Cardiac fibroblast (primary cell): ENCODE data around the gene R3HDM2.
A peak's percentile ranks its signal among the peaks of the same experiment; 100 is the strongest.

ENCODE experiments used
- DNase-seq, 2 donors: peaks; one replicate each; pipeline versions ENCODE4 v3.0.0 to v3.0.0-alpha.2; 2010; ENCODE audit warnings: low read depth in 2 of 2
- H3K4me3 ChIP-seq, 2 donors: replicated peaks in 1 of 2; 1 replicate in 1 of 2; 2 replicates in 1 of 2; pipeline ENCODE4 v1.5.1; 2011; ENCODE audit warnings: low read depth in 2 of 2, low read length in 2 of 2, mild to moderate bottlenecking in 2 of 2, moderate library complexity in 1 of 2
- TF ChIP-seq, protein P1 (sequence below): IDR thresholded peaks from one replicate; pipeline ENCODE4 v1.5.1; 2011; ENCODE audit warnings: low read depth, mild to moderate bottlenecking, low read length, inconsistent platforms

Gene R3HDM2

DNA sequence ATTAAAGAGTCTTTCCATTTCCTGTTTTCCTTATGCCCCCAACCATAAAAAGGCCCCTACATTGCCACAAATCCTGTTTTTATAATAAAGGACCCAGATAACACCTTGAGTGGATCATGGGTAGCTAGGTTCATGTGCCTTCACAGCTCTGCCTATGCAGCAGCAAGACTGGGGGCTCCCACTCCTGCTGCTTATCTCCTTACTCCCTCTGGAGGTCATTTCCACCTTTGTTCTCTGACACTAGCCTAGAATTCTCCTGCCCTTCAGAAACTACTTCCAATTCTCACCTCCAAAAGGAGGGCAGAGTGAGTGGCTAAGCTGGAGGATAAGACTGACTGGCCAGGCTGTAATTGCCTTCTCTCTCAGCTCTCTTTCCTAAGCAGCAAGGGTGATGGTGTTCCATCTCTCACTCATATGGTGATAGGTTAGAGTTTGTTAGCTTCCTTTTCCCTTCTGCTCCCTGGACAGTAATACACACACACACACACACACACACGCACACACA is 159.8 kb downstream of the R3HDM2 start:
- TF ChIP-seq, protein P1, sequence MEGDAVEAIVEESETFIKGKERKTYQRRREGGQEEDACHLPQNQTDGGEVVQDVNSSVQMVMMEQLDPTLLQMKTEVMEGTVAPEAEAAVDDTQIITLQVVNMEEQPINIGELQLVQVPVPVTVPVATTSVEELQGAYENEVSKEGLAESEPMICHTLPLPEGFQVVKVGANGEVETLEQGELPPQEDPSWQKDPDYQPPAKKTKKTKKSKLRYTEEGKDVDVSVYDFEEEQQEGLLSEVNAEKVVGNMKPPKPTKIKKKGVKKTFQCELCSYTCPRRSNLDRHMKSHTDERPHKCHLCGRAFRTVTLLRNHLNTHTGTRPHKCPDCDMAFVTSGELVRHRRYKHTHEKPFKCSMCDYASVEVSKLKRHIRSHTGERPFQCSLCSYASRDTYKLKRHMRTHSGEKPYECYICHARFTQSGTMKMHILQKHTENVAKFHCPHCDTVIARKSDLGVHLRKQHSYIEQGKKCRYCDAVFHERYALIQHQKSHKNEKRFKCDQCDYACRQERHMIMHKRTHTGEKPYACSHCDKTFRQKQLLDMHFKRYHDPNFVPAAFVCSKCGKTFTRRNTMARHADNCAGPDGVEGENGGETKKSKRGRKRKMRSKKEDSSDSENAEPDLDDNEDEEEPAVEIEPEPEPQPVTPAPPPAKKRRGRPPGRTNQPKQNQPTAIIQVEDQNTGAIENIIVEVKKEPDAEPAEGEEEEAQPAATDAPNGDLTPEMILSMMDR = no peak
- no peak overlapping the region for H3K4me3 ChIP-seq
- DNase-seq = peak in 1 of 2 donors; percentile 19

- DNase-seq = peak in 1 of 2 donors; percentile 11
- no peak overlapping the region for H3K4me3 ChIP-seq
These were observed 162.6 kb downstream of the R3HDM2 start for GRCh38 chr12:57268264-57268663.

DNA sequence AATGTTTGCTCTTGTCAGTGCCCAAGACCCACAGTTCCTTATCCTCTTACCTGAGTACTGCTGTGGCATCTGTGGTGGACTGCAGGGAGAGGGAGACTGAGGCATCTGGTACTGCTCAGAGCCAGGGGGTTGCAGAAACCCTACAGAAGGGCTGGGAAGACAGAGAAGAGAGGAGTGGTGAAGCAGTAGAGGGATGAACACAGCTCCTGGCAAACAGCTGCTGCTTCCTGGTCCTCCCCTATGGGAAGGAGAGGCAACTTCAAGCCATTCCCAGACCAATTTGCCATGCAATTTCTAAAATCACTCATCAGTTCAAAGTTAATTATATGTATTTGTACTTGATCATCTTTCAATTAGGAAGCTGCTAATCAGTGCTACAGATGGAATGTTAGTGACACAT is 164.2 kb downstream of the R3HDM2 start:
- TF ChIP-seq, protein P1 = no peak
- H3K4me3 ChIP-seq = no peak overlapping the region
- no peak for DNase-seq

More at GRCh38 chr12:57268264-57268663, 162.6 kb downstream of the R3HDM2 start:
- TF ChIP-seq, protein P1 = no peak

DNA sequence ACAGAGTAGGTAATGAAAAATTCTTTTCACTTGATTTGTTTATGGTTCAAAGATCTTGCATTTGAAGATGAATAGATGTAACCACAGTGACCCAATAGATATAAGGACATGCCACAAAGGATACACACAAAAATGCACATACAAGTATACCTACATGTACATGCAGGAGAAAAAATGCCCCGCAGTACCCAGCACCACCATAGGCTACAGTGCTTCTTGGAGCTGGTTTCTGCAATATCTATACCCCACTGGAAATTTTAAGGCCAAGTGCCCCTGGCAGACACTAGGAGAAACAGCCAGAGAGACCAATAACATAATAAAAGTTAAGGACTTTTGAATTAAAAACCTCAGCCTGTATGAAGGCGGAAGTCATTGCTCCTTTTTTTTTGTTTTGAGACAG is 167.7 kb downstream of the R3HDM2 start:
- no peak overlapping the region for H3K4me3 ChIP-seq
- no peak for DNase-seq
- TF ChIP-seq, protein P1 = no peak

GRCh38 chr12:57262126-57262822 is 168.6 kb downstream of the R3HDM2 start:
- H3K4me3 ChIP-seq = no peak overlapping the region
- DNase-seq = no peak
- TF ChIP-seq, protein P1 = no peak

DNA sequence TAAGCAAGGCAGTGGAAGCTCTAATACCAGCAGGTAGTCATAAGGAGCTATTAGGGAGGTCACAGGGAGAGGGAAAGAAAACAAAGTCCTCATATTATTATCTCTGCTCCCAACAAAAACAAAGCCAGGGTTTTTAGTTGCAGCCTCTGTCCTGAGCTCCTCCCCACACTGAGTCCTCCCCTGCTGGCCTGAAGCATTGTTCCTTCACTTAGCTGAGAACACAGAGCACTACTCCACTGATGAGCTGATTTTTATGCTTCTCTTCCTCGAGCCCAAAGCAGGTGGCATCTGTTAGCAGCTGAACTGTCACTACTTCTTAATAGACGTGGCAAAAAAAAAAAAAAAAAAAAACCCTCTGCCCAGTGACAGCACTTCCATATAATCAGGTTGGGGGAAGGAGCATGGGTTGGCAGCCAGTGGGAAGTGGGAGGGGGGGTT is 169.4 kb downstream of the R3HDM2 start:
- TF ChIP-seq, protein P1 = no peak
- H3K4me3 ChIP-seq = no peak overlapping the region
- DNase-seq = no peak
